K562 (cell line): ENCODE measurements around the gene ELK4. TPM values are rescaled to one million over a fixed set of nuclear protein-coding genes. Genes with fewer than 3 reads are reported as not detected.

ENCODE experiments used
- BACH1 ChIP-seq: fragments of 200-800 bp; sonication (Bioruptor generic); IDR thresholded peaks from 2 replicates; pipeline ENCODE4 v1.6.1; 2016; ENCODE audit warnings: missing genetic modification characterization, missing compliant biosample characterization
- CHCHD3 ChIP-seq: fragments of 250-450 bp; sonication (Bioruptor Pico); IDR thresholded peaks from 2 replicates; pipeline ENCODE4 v2.1.2; 2022; ENCODE audit warnings: mild to moderate bottlenecking
- CREB5 ChIP-seq: fragments of 250-450 bp; sonication (Bioruptor Pico); IDR thresholded peaks from 2 replicates; pipeline ENCODE4 v1.5.0; 2020; ENCODE audit warnings: mild to moderate bottlenecking
- HNRNPLL ChIP-seq: fragments of 200-400 bp; formaldehyde crosslinking; IDR thresholded peaks from 2 replicates; pipeline ENCODE4 v1.6.1; 2017; ENCODE audit warnings: low read length, low read depth, mild to moderate bottlenecking; ENCODE audit not compliant: poor library complexity, severe bottlenecking
- JUND ChIP-seq, 2 experiments: IDR thresholded peaks; 2 replicates in 1 of 2; 3 replicates in 1 of 2; pipeline ENCODE4 v1.6.1; 2011; ENCODE audit warnings: borderline replicate concordance in 2 of 2, low read depth in 2 of 2, low read length in 2 of 2, improper control_type of control experiment in 1 of 2, missing biosample characterization in 1 of 2, missing genetic modification characterization in 1 of 2, missing genetic modification reagents in 1 of 2
- MEF2D ChIP-seq: conservative IDR thresholded peaks from 2 replicates; pipeline ENCODE4 v1.6.1; 2016; ENCODE audit warnings: low read depth, missing genetic modification characterization, missing compliant biosample characterization
- NCOA1 ChIP-seq: fragments of 450-650 bp; IDR thresholded peaks from 2 replicates; pipeline ENCODE4 v1.6.1; 2016; ENCODE audit warnings: low read depth
- NR1H2 ChIP-seq: sonication (generic); formaldehyde crosslinking; IDR thresholded peaks from 2 replicates; pipeline ENCODE4 v1.4.0; 2020; ENCODE audit warnings: mild to moderate bottlenecking, missing genetic modification reagents
- PTTG1 ChIP-seq: fragments of 450-650 bp; IDR thresholded peaks from 2 replicates; pipeline ENCODE4 v1.6.1; 2016; ENCODE audit warnings: low read depth, mild to moderate bottlenecking, missing genetic modification characterization, missing compliant biosample characterization
- SMAD3 ChIP-seq: fragments of 450-650 bp; formaldehyde crosslinking; conservative IDR thresholded peaks from 2 replicates; pipeline ENCODE4 v1.4.0; 2020; ENCODE audit warnings: mild to moderate bottlenecking
- SOX6 ChIP-seq: fragments of 450-650 bp; IDR thresholded peaks from 2 replicates; pipeline ENCODE4 v1.6.1; 2014; ENCODE audit warnings: mild to moderate bottlenecking
- STAG1 ChIP-seq: sonication (generic); formaldehyde crosslinking; IDR thresholded peaks from 2 replicates; pipeline ENCODE4 v1.5.0; 2020; ENCODE audit warnings: missing genetic modification reagents, borderline replicate concordance
- TEAD2 ChIP-seq: fragments of 450-650 bp; IDR thresholded peaks from 2 replicates; pipeline ENCODE4 v1.6.1; 2016; ENCODE audit warnings: missing genetic modification characterization, control low read depth, missing compliant biosample characterization
- ZBTB17 ChIP-seq: fragments of 450-650 bp; formaldehyde crosslinking; IDR thresholded peaks from 2 replicates; pipeline ENCODE4 v1.4.0; 2020; ENCODE audit warnings: mild to moderate bottlenecking
- ZC3H8 ChIP-seq: fragments of 450-650 bp; IDR thresholded peaks from 2 replicates; pipeline ENCODE4 v1.6.1; 2017
- ZNF280B ChIP-seq: fragments of 250-450 bp; sonication (Bioruptor Pico); IDR thresholded peaks from 2 replicates; pipeline ENCODE4 v1.5.1; 2021; ENCODE audit warnings: mild to moderate bottlenecking
- ZNF316 ChIP-seq: fragments of 450-650 bp; IDR thresholded peaks from 2 replicates; pipeline ENCODE4 v1.6.1; 2016
- ZNF695 ChIP-seq: fragments of 450-650 bp; formaldehyde crosslinking; IDR thresholded peaks from 2 replicates; pipeline ENCODE4 v1.4.0; 2020; ENCODE audit warnings: mild to moderate bottlenecking, moderate library complexity
- ZNF76 ChIP-seq: fragments of 250-450 bp; sonication (Bioruptor Pico); IDR thresholded peaks from 2 replicates; pipeline ENCODE4 v1.4.0; 2020; ENCODE audit warnings: mild to moderate bottlenecking, moderate library complexity, borderline replicate concordance
- polyA plus RNA-seq, 8 experiments: library from polyadenylated mRNA; depleted of rRNA in 4 of 8; stranded (reverse) in 5 of 8; unstranded in 3 of 8; fragments of >200 nt; fragmentation: Nextera tagmentation in 2 of 8; fragmentation: Illumina TruSeq in 1 of 8; extraction: Ambion mirVana in 2 of 8; extraction: Trizol in 1 of 8; gene quantifications; 2 replicates each; pipeline versions ENCODE4 v1.2.1 to v1.2.3, GENCODE V29; 2011 to 2014; ENCODE audit warnings: inconsistent platforms in 1 of 8, missing spikeins in 1 of 8
- total RNA-seq, 7 experiments: library from RNA; depleted of rRNA in 6 of 7; stranded (reverse); fragments of >200 nt in 6 of 7; fragmentation: Illumina TruSeq in 2 of 7; extraction: Trizol in 2 of 7; gene quantifications; 2 replicates each; pipeline versions ENCODE4 v1.2.1 to v1.2.3, GENCODE V29; 2011 to 2021; ENCODE audit warnings: low replicate concordance in 1 of 7

ELK4 gene
- total and polyA plus RNA-seq, 9 of the 15 experiments (the other 6 are each of a cell fraction or from before 2014, with no cell fraction given) = 2.0 to 21.7 (median 9.2) TPM

- TF ChIP-seq CREB5 (CRISPR knock-in tag) = no peak
- no peak for TF ChIP-seq ZNF695 (CRISPR knock-in tag)
- TF ChIP-seq NR1H2 (CRISPR knock-in tag) = no peak
- no peak for TF ChIP-seq ZBTB17
- TF ChIP-seq ZNF280B = no peak
- no peak for TF ChIP-seq PTTG1 (tag)
- TF ChIP-seq HNRNPLL = peak; percentile 52
- TF ChIP-seq NCOA1 = 0 out of 2 replicates have a peak, but pooled peaks have one; percentile 25
- TF ChIP-seq JUND (IDR thresholded peaks at IDR 0.05; ENCODE audit: borderline replicate concordance, low read depth, low read length) = peak; percentile 79
- TF ChIP-seq JUND (tag; IDR thresholded peaks at IDR 0.05; ENCODE audit: borderline replicate concordance, low read depth, low read length) = no peak; the same call in 2 of the 3 replicates
- no peak for TF ChIP-seq STAG1 (CRISPR knock-in tag)
- TF ChIP-seq SMAD3 (CRISPR knock-in tag) = peak; percentile 77
- no peak for TF ChIP-seq ZNF76 (CRISPR knock-in tag)
- no peak for TF ChIP-seq MEF2D (tag)
- no peak for TF ChIP-seq ZC3H8
- no peak for TF ChIP-seq TEAD2 (tag)
- peak; percentile 68 for TF ChIP-seq SOX6
- TF ChIP-seq CHCHD3 = no peak
- no peak for TF ChIP-seq ZNF316
- no peak for TF ChIP-seq BACH1 (tag)
- TF ChIP-seq, all 486 proteins: peak for 163
Measured at GRCh38 chr1:205631768-205632668, at the start of gene ELK4 (continued).
